Activated effector memory CD4-positive, alpha-beta T cell treated with Interleukin-2 at 50 U/mL for 16 hours (primary cell): ENCODE results near the gene OXER1.
"Not testable (repeated sequence)": the region's sequence is repeated elsewhere in the genome, so short reads cannot be mapped to it uniquely, and the experiment has no call there.

Source experiments
- DNase-seq: peaks from one replicate; pipeline ENCODE4 v3.0.0-alpha.2; 2020

Gene OXER1

GRCh38 chr2:42744545-42745082 lies 19.3 kb downstream of the OXER1 start:
- no peak for DNase-seq

GRCh38 chr2:42743659-42743990 lies 20.3 kb downstream of the OXER1 start:
- no peak for DNase-seq

- no peak for DNase-seq
These were observed 20.9 kb downstream of the OXER1 start for GRCh38 chr2:42742740-42743658.

- no peak for DNase-seq
These were observed 22.8 kb downstream of the OXER1 start for GRCh38 chr2:42741140-42741539.

GRCh38 chr2:42736598-42737322 lies 27.2 kb downstream of the OXER1 start:
- no peak for DNase-seq

GRCh38 chr2:42733852-42734251 lies 30.1 kb downstream of the OXER1 start:
- no peak for DNase-seq

- DNase-seq = not testable (repeated sequence)
These were observed 32.6 kb downstream of the OXER1 start for GRCh38 chr2:42731316-42731715.

- no peak for DNase-seq
These were observed 37.3 kb downstream of the OXER1 start for GRCh38 chr2:42726680-42727079.

- no peak for DNase-seq
These were observed 38.3 kb downstream of the OXER1 start for GRCh38 chr2:42725657-42726056.

- no peak for DNase-seq
These were observed 39.0 kb downstream of the OXER1 start for GRCh38 chr2:42724886-42725285.

- no peak for DNase-seq
These were observed 40.5 kb downstream of the OXER1 start for GRCh38 chr2:42723465-42723864.

- DNase-seq = no peak
These were observed 41.4 kb downstream of the OXER1 start for GRCh38 chr2:42722320-42723190.

- no peak for DNase-seq
These were observed 42.0 kb downstream of the OXER1 start for GRCh38 chr2:42721898-42722297.

- DNase-seq = no peak
These were observed 49.2 kb downstream of the OXER1 start for GRCh38 chr2:42714686-42715085.

GRCh38 chr2:42713920-42714319 lies 50.0 kb downstream of the OXER1 start:
- DNase-seq = no peak

- no peak for DNase-seq
These were observed 51.0 kb downstream of the OXER1 start for GRCh38 chr2:42712934-42713333.
